Keratinocyte (primary cell): Measurements from ENCODE around the gene PAFAH1B2.

Source experiments
- EZH2 ChIP-seq: IDR thresholded peaks from one replicate; pipeline ENCODE4 v1.6.1; 2012; ENCODE audit warnings: inconsistent platforms, mild to moderate bottlenecking, low read length, moderate library complexity
- TF ChIP-seq, protein P1 (sequence below), 3 experiments: IDR thresholded peaks in 1 of 3; conservative IDR thresholded peaks in 1 of 3; optimal IDR thresholded peaks in 1 of 3; 2 replicates in 2 of 3; 3 replicates in 1 of 3; pipeline versions ENCODE3 to v1.5.1; 2011; ENCODE audit warnings: low read length in 3 of 3, mild to moderate bottlenecking in 3 of 3, moderate library complexity in 2 of 3, control low read depth in 1 of 3, inconsistent platforms in 1 of 3; ENCODE audit not compliant: insufficient read depth in 2 of 3; ENCODE audit errors: extremely low read depth in 1 of 3

DNA sequence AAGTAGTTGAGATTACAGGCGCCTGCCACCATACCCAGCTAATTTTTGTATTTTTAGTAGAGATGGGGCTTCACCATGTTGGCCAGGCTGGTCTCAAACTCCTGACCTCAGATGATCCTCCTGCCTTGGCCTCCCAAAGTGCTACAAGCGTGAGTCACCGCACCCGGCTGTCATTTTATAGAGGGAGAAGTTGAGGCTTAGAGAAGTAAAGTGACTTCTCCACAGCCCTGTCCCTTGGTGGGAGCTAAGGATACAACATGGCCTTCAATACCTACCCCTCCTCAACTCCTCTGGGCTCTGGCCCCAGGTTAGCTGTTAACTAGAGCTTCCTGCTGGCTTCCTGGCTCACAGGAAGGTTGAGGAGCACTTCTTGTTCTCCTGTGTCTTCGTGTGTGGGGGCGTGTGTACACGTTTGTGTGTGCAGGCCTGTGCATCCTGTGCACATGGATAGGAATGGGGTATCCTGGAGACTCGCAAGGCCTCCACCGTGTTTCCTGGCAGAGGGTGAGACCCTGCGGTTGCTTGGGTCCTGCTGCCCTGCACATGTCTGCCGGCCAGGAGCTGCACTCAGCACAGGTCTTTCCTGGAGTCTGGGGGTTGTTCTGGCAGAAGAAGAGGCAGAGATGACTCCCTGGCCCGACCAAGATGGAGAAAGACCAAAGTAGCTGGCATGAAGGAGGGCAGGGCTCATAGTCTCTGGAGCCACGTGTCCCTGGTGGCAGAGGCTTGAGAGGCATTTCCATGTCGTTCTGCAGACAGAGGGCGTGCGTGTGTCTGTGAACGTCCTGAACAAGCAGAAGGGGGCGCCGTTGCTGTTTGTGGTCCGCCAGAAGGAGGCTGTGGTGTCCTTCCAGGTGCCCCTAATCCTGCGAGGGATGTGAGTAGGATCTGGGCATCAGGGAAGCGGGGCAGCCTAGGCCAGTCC, 36.8 kb downstream of the PAFAH1B2 start:
- TF ChIP-seq, protein P1, sequence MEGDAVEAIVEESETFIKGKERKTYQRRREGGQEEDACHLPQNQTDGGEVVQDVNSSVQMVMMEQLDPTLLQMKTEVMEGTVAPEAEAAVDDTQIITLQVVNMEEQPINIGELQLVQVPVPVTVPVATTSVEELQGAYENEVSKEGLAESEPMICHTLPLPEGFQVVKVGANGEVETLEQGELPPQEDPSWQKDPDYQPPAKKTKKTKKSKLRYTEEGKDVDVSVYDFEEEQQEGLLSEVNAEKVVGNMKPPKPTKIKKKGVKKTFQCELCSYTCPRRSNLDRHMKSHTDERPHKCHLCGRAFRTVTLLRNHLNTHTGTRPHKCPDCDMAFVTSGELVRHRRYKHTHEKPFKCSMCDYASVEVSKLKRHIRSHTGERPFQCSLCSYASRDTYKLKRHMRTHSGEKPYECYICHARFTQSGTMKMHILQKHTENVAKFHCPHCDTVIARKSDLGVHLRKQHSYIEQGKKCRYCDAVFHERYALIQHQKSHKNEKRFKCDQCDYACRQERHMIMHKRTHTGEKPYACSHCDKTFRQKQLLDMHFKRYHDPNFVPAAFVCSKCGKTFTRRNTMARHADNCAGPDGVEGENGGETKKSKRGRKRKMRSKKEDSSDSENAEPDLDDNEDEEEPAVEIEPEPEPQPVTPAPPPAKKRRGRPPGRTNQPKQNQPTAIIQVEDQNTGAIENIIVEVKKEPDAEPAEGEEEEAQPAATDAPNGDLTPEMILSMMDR (optimal IDR thresholded peaks at IDR 0.05 in 1 of 3, IDR thresholded peaks at IDR 0.05 in 1 of 3, conservative IDR thresholded peaks at IDR 0.05 in 1 of 3; ENCODE audit: extremely low read depth in 1 of 3, insufficient read depth in 2 of 3, low read length in 3 of 3): peak; percentile 67 to 88 (median 86)
- no peak for TF ChIP-seq EZH2
